HCEC 1CT (cell line): ENCODE results near the gene GNG7.

ENCODE experiments used
- DNase-seq: peaks from one replicate; pipeline ENCODE4 v3.0.0-alpha.2; 2017

GNG7 gene

GRCh38 chr19:2702170-2703076, at the start of gene GNG7:
TSS of gene GNG7 (minus strand) at chr19:2702694. CDS start at chr19:2520688, 182,006 bp downstream.
- peak; percentile 70 for DNase-seq

GRCh38 chr19:2751438-2751830, 48.9 kb upstream of the GNG7 start:
- DNase-seq = no peak

GRCh38 chr19:2750808-2751437, 48.4 kb upstream of the GNG7 start:
- DNase-seq = no peak

GRCh38 chr19:2747349-2747748, 44.9 kb upstream of the GNG7 start:
- DNase-seq = no peak

- no peak for DNase-seq
Measured at GRCh38 chr19:2744113-2744512, 41.6 kb upstream of the GNG7 start.

- no peak for DNase-seq
Measured at GRCh38 chr19:2743099-2743498, 40.6 kb upstream of the GNG7 start.

- DNase-seq = no peak
Measured at GRCh38 chr19:2740314-2740656, 37.8 kb upstream of the GNG7 start.

- peak; percentile 95 for DNase-seq
Measured at GRCh38 chr19:2739602-2740313, 37.3 kb upstream of the GNG7 start, which contains the start of gene SLC39A3. TSS of gene SLC39A3 (minus strand) at chr19:2740017. CDS start at chr19:2737257, 2,760 bp downstream.

GRCh38 chr19:2736550-2737190, 34.2 kb upstream of the GNG7 start:
- DNase-seq = no peak

- no peak for DNase-seq
Measured at GRCh38 chr19:2735374-2735773, 32.9 kb upstream of the GNG7 start.

- no peak for DNase-seq
Measured at GRCh38 chr19:2734589-2735288, 32.2 kb upstream of the GNG7 start.

- DNase-seq = no peak
Measured at GRCh38 chr19:2733930-2734588, 31.6 kb upstream of the GNG7 start.

- DNase-seq = no peak
Measured at GRCh38 chr19:2732883-2733282, 30.4 kb upstream of the GNG7 start.

- no peak for DNase-seq
Measured at GRCh38 chr19:2732157-2732725, 29.7 kb upstream of the GNG7 start.

- no peak for DNase-seq
Measured at GRCh38 chr19:2731181-2731995, 28.9 kb upstream of the GNG7 start.

GRCh38 chr19:2729943-2730818, 27.7 kb upstream of the GNG7 start:
- DNase-seq = no peak

- no peak for DNase-seq
Measured at GRCh38 chr19:2728783-2729387, 26.4 kb upstream of the GNG7 start.

- no peak for DNase-seq
Measured at GRCh38 chr19:2727640-2727944, 25.1 kb upstream of the GNG7 start.

GRCh38 chr19:2726904-2727639, 24.6 kb upstream of the GNG7 start:
- no peak for DNase-seq
